A673 (cell line): ENCODE data around the gene MAMDC4. TPM values are rescaled to one million over a fixed set of nuclear protein-coding genes. Genes with fewer than 3 reads are reported as not detected.
"Not testable (repeated sequence)": the region's sequence is repeated elsewhere in the genome, so short reads cannot be mapped to it uniquely, and the experiment has no call there.

Source experiments
- Bru-seq: library from RNA; stranded (reverse); fragments of 400-500 nt; gene quantifications from one replicate; lab custom pipeline; 2021; lab: Mats Ljungman, UMichigan
- BruChase-seq, 2 experiments: library from RNA; stranded (reverse); fragments of 400-500 nt; gene quantifications; one replicate each; lab custom pipeline; 2021; lab: Mats Ljungman, UMichigan
- BruUV-seq: library from RNA; stranded (reverse); fragments of 400-500 nt; replicated peaks from 2 replicates; lab custom pipeline; 2021; lab: Mats Ljungman, UMichigan
- CTCF ChIA-PET: fragments of 300-600 bp; sonication (Branson Sonifier 250); formaldehyde crosslinking; loops from one replicate; lab custom pipeline; 2022; ENCODE audit warnings: antibody characterized with exemption; lab: Charles Lee
- POLR2A ChIA-PET: fragments of 300-600 bp; sonication (Branson Sonifier 250); formaldehyde crosslinking; loops from one replicate; lab custom pipeline; 2022; ENCODE audit warnings: antibody characterized with exemption; ENCODE audit not compliant: low non-redundant PET; lab: Charles Lee
- DNase-seq: peaks from one replicate; pipeline ENCODE4 v3.0.0-alpha.2; 2015; ENCODE audit warnings: low spot score
- H3K27ac ChIP-seq: fragments of 200-600 bp; sonication (generic); 2 replicates; pipeline ENCODE4 v1.5.1; 2016; ENCODE audit warnings: mixed run types, low read depth, mild to moderate bottlenecking, mixed read lengths, antibody characterized with exemption, low read length; ENCODE audit not compliant: poor library complexity, severe bottlenecking
- H3K27me3 ChIP-seq: fragments of 200-600 bp; sonication (generic); replicated peaks from 2 replicates; pipeline ENCODE4 v1.6.1; 2017; ENCODE audit warnings: mixed run types, low read depth, mild to moderate bottlenecking, mixed read lengths, antibody characterized with exemption, low read length; ENCODE audit not compliant: insufficient read depth, poor library complexity
- H3K36me3 ChIP-seq: fragments of 200-600 bp; sonication (generic); 2 replicates; pipeline ENCODE4 v1.6.1; 2016; ENCODE audit warnings: mixed run types, mild to moderate bottlenecking, mixed read lengths, antibody characterized with exemption, low read length; ENCODE audit not compliant: insufficient read depth, poor library complexity, severe bottlenecking
- H3K4me1 ChIP-seq: fragments of 200-600 bp; sonication (generic); 2 replicates; pipeline ENCODE4 v1.6.1; 2017; ENCODE audit warnings: mixed run types, mild to moderate bottlenecking, mixed read lengths, antibody characterized with exemption, low read length; ENCODE audit not compliant: insufficient read depth, poor library complexity, severe bottlenecking
- H3K4me3 ChIP-seq: fragments of 200-600 bp; sonication (generic); 2 replicates; pipeline ENCODE4 v1.5.1; 2016; ENCODE audit warnings: low read depth, mixed run types, mild to moderate bottlenecking, mixed read lengths, low read length; ENCODE audit not compliant: poor library complexity, severe bottlenecking
- H3K9me3 ChIP-seq: fragments of 200-600 bp; sonication (generic); 2 replicates; pipeline ENCODE4 v1.6.1; 2016; ENCODE audit warnings: mixed run types, low read depth, mild to moderate bottlenecking, mixed read lengths, antibody characterized with exemption, low read length; ENCODE audit not compliant: poor library complexity, severe bottlenecking
- CTCF ChIP-seq: fragments of 300-800, 200-600 bp; sonication (generic); conservative IDR thresholded peaks from 2 replicates; pipeline ENCODE4 v1.5.1; 2017; ENCODE audit warnings: low read depth, mild to moderate bottlenecking, antibody characterized with exemption, low read length, moderate library complexity, mixed read lengths
- EZH2 ChIP-seq: fragments of 200-600 bp; sonication (generic); IDR thresholded peaks from 2 replicates; pipeline ENCODE4 v1.6.1; 2017; ENCODE audit warnings: borderline replicate concordance, low read depth, mild to moderate bottlenecking, mixed read lengths, antibody characterized with exemption, low read length; ENCODE audit not compliant: poor library complexity, severe bottlenecking
- intact Hi-C: fragments of 100-400 bp; cut with micrococcal nuclease; formaldehyde crosslinking; loops from one replicate; pipeline ENCODE4 v1.10.0; 2022; ENCODE audit not compliant: unreplicated experiment
- long read RNA-seq: library from polyadenylated mRNA; stranded (forward); transcript quantifications from one replicate; pipeline ENCODE4 v2.0.0, GENCODE V29; 2022
- total RNA-seq: library from RNA; stranded (reverse); gene quantifications from 2 replicates; pipeline ENCODE4 v1.2.3, GENCODE V29; 2021

MAMDC4 gene
- total RNA-seq (7.9 and 10.1 TPM in 2 replicates), Bru-seq, nascent RNA (percentile 31 among the genes with signal in this experiment), BruChase-seq, experiment 1, labeled RNA remaining after a 2-hour chase (percentile 37 among the genes with signal in this experiment), BruChase-seq, experiment 2, labeled RNA remaining after a 6-hour chase (percentile 49 among the genes with signal in this experiment)
- long read RNA-seq, partial matches to known transcripts = 4 of 15 reads
- long read RNA-seq, other reads (novel, unspliced or antisense) = 11 of 15 reads

GRCh38 chr9:136851941-136852663 lies at the start of gene MAMDC4:
Gene MAMDC4, plus strand, starts transcription at chr9:136852346. Its CDS starts 71 bp downstream, at chr9:136852417.
- Histone ChIP-seq H3K4me3 (no peak within 1 kb of the TSS), H3K9me3 (no peaks in the 10 kb centered on the region), H3K27me3 (no peaks in the 10 kb centered on the region), H3K27ac (no peak within 1 kb of the TSS), H3K36me3 (no peaks in the 10 kb centered on the region), H3K4me1 (peaks cover 9% of the 10 kb centered on the region)
- no peak for TF ChIP-seq EZH2
- TF ChIP-seq CTCF = no peak
- no TSS peak for BruUV-seq
- intact Hi-C loops = no loop called here
- ChIA-PET POLR2A (no interaction called here), CTCF (no interaction called here)
- DNase-seq = no peak

- CTCF ChIA-PET, DNase-seq, BruUV-seq, H3K9me3 ChIP-seq, H3K4me3 ChIP-seq, H3K27ac ChIP-seq, POLR2A ChIA-PET, H3K27me3 ChIP-seq, H3K36me3 ChIP-seq: not testable (repeated sequence)
- H3K4me1 ChIP-seq = peaks cover 31% of the 10 kb centered on the region
- intact Hi-C loops = loop anchor here (5.0 kb wide), 1 partner anchor 39 kb away; the partner anchor contains the start of gene AJM1
Observed at GRCh38 chr9:136803009-136803550, 49.1 kb upstream of the MAMDC4 start.

GRCh38 chr9:136803551-136804508 lies 48.3 kb upstream of the MAMDC4 start:
- ChIA-PET POLR2A (no interaction called here), CTCF (no interaction called here)
- H3K27me3 ChIP-seq = no peaks in the 10 kb centered on the region
- TF ChIP-seq EZH2 (no peak), CTCF (no peak)
- no peaks in the 10 kb centered on the region for H3K36me3 ChIP-seq
- intact Hi-C loops = loop anchor here (5.0 kb wide), 1 partner anchor 38 kb away; the partner anchor contains the start of gene AJM1
- no peak overlapping the region for H3K4me3 ChIP-seq
- H3K27ac ChIP-seq = no peak overlapping the region
- peaks cover 31% of the 10 kb centered on the region for H3K4me1 ChIP-seq
- no peak for DNase-seq
- H3K9me3 ChIP-seq = no peaks in the 10 kb centered on the region
- BruUV-seq = no TSS peak
